IMR-90 (cell line): ENCODE measurements around the gene DOCK1. TPM values are rescaled to one million over a fixed set of nuclear protein-coding genes. Genes with fewer than 3 reads are reported as not detected.

Experiments used
- ATAC-seq: fragments of 200-7000 bp; cut with Tn5 transposase; 2 replicates; pipeline ENCODE4 v1.9.1; 2020; ENCODE audit warnings: low read depth, mild to moderate bottlenecking, moderate library complexity
- BruUV-seq: library from RNA; stranded (reverse); fragments of 400-500 nt; replicated peaks from 2 replicates; lab custom pipeline; 2021; lab: Mats Ljungman, UMichigan
- CTCF ChIA-PET: fragments of 300-600 bp; formaldehyde crosslinking; extraction: SDS; loops from one replicate; lab custom pipeline; 2021; ENCODE audit warnings: antibody characterized with exemption; lab: Yijun Ruan, JAX
- POLR2A ChIA-PET: fragments of 300-600 bp; sonication (Branson Sonifier 250); formaldehyde crosslinking; loops from one replicate; lab custom pipeline; 2022; ENCODE audit warnings: antibody characterized with exemption; ENCODE audit not compliant: unreplicated experiment; lab: Charles Lee
- DNase-seq: peaks from one replicate; pipeline ENCODE4 v3.0.0; 2013
- H2AFZ ChIP-seq: replicated peaks from 2 replicates; pipeline ENCODE3; 2013; ENCODE audit warnings: low read length, mild to moderate bottlenecking; ENCODE audit not compliant: poor library complexity
- H2AK5ac ChIP-seq: 2 replicates; pipeline ENCODE4 v1.6.1; 2013; ENCODE audit warnings: low read depth, low read length, inconsistent platforms
- H2AK9ac ChIP-seq: replicated peaks from 2 replicates; pipeline ENCODE3; 2013; ENCODE audit warnings: mild to moderate bottlenecking, low read depth, low read length, moderate library complexity; ENCODE audit not compliant: poor library complexity
- H2BK120ac ChIP-seq: 2 replicates; pipeline ENCODE4 v1.6.1; 2013; ENCODE audit warnings: low read depth, low read length, inconsistent platforms
- H2BK15ac ChIP-seq: 3 replicates; pipeline ENCODE4 v1.6.1; 2013; ENCODE audit warnings: low read depth, low read length, inconsistent platforms
- H2BK20ac ChIP-seq: 2 replicates; pipeline ENCODE4 v1.6.1; 2013; ENCODE audit warnings: low read depth, mild to moderate bottlenecking, inconsistent platforms, low read length, moderate library complexity
- H2BK5ac ChIP-seq: 2 replicates; pipeline ENCODE4 v1.6.1; 2013; ENCODE audit warnings: mild to moderate bottlenecking, low read depth, low read length, inconsistent platforms; ENCODE audit not compliant: poor library complexity, severe bottlenecking
- H3K14ac ChIP-seq: replicated peaks from 2 replicates; pipeline ENCODE4 v1.6.1; 2013; ENCODE audit warnings: low read depth, low read length, inconsistent platforms
- H3K18ac ChIP-seq: 2 replicates; pipeline ENCODE4 v1.6.1; 2013; ENCODE audit warnings: low read depth, low read length, control low read depth
- H3K23ac ChIP-seq: 2 replicates; pipeline ENCODE4 v1.6.1; 2013; ENCODE audit warnings: low read depth, low read length, inconsistent platforms
- H3K27ac ChIP-seq: 2 replicates; pipeline ENCODE4 v1.5.1; 2013; ENCODE audit warnings: mild to moderate bottlenecking, control low read depth, low read length; ENCODE audit not compliant: insufficient read depth
- H3K27me3 ChIP-seq: 2 replicates; pipeline ENCODE4 v1.6.1; 2013; ENCODE audit warnings: low read length; ENCODE audit not compliant: control insufficient read depth, insufficient read depth
- H3K36me3 ChIP-seq: 2 replicates; pipeline ENCODE4 v1.6.1; 2013; ENCODE audit warnings: low read length, mixed read lengths; ENCODE audit not compliant: control insufficient read depth, insufficient read depth
- H3K4ac ChIP-seq: 2 replicates; pipeline ENCODE4 v1.6.1; 2013; ENCODE audit warnings: low read depth, low read length, inconsistent platforms
- H3K4me1 ChIP-seq: 2 replicates; pipeline ENCODE4 v1.6.1; 2013; ENCODE audit warnings: low read length, mixed read lengths; ENCODE audit not compliant: control insufficient read depth, insufficient read depth
- H3K4me2 ChIP-seq: 2 replicates; pipeline ENCODE4 v1.6.1; 2013; ENCODE audit warnings: low read depth, mild to moderate bottlenecking, control low read depth, low read length, moderate library complexity
- H3K4me3 ChIP-seq: 2 replicates; pipeline ENCODE4 v1.5.1; 2013; ENCODE audit warnings: low read depth, mild to moderate bottlenecking, control low read depth, low read length, moderate library complexity; ENCODE audit not compliant: insufficient read depth
- H3K56ac ChIP-seq: 2 replicates; pipeline ENCODE4 v1.6.1; 2013; ENCODE audit warnings: low read length, inconsistent platforms; ENCODE audit not compliant: insufficient read depth; ENCODE audit errors: extremely low read depth
- H3K79me1 ChIP-seq, 2 experiments: 2 replicates each; pipeline ENCODE4 v1.6.1; 2013; ENCODE audit warnings: low read length in 2 of 2, inconsistent platforms in 1 of 2, low read depth in 1 of 2
- H3K9ac ChIP-seq: 2 replicates; pipeline ENCODE4 v1.6.1; 2013; ENCODE audit warnings: low read depth, low read length, control low read depth
- H3K9me1 ChIP-seq: 2 replicates; pipeline ENCODE4 v1.6.1; 2013; ENCODE audit warnings: low read length, inconsistent platforms; ENCODE audit not compliant: insufficient read depth
- H3K9me3 ChIP-seq: 2 replicates; pipeline ENCODE4 v1.6.1; 2013; ENCODE audit warnings: low read length; ENCODE audit not compliant: control insufficient read depth, insufficient read depth
- H4K20me1 ChIP-seq: 2 replicates; pipeline ENCODE4 v1.6.1; 2013; ENCODE audit warnings: low read length, inconsistent platforms; ENCODE audit not compliant: insufficient read depth
- H4K5ac ChIP-seq: 2 replicates; pipeline ENCODE4 v1.6.1; 2013; ENCODE audit warnings: mild to moderate bottlenecking, low read depth, low read length, control low read depth
- H4K8ac ChIP-seq, 2 experiments: 2 replicates each; pipeline ENCODE4 v1.6.1; 2013; ENCODE audit warnings: low read depth in 2 of 2, low read length in 2 of 2, control low read depth in 1 of 2, inconsistent platforms in 1 of 2
- H4K91ac ChIP-seq: 2 replicates; pipeline ENCODE4 v1.6.1; 2013; ENCODE audit warnings: low read depth, low read length, inconsistent platforms; ENCODE audit not compliant: insufficient read depth
- CEBPB ChIP-seq: IDR thresholded peaks from 2 replicates; pipeline ENCODE4 v1.6.1; 2012; ENCODE audit warnings: low read depth, low read length, improper control_type of control experiment
- CTCF ChIP-seq: conservative IDR thresholded peaks from 2 replicates; pipeline ENCODE4 v1.5.1; 2012; ENCODE audit warnings: mild to moderate bottlenecking, low read depth, low read length, improper control_type of control experiment
- MXI1 ChIP-seq: IDR thresholded peaks from 2 replicates; pipeline ENCODE4 v1.6.1; 2012; ENCODE audit warnings: low read depth, mild to moderate bottlenecking, low read length, moderate library complexity, borderline replicate concordance
- USF2 ChIP-seq: fragments of 150-350 bp; IDR thresholded peaks from 2 replicates; pipeline ENCODE4 v1.6.1; 2017; ENCODE audit warnings: mild to moderate bottlenecking, antibody characterized with exemption, low read length, low read depth
- WGBS, 2 experiments: methylation state at CpG; one replicate each; pipeline versions ENCODE4 v1.1.5 to v1.1.7; 2013; ENCODE audit warnings: missing lambda C conversion rate in 2 of 2; ENCODE audit not compliant: insufficient read length in 1 of 2; ENCODE audit errors: extremely low coverage in 2 of 2; 5-methylcytosine and 5-hydroxymethylcytosine counted together
- dilution Hi-C: fragments of 300-500 bp; cut with HindIII; formaldehyde crosslinking; loops from one replicate; pipeline ENCODE4 v1.14.3; 2018; ENCODE audit warnings: low sequenced_read_pairs; ENCODE audit not compliant: unreplicated experiment
- in situ Hi-C: fragments of 300-500 bp; cut with MboI; formaldehyde crosslinking; loops from 3 replicates; pipeline ENCODE4 v1.14.3; 2019; ENCODE audit warnings: low sequenced_read_pairs, inconsistent platforms, mixed read lengths
- intact Hi-C: fragments of 100-400 bp; cut with micrococcal nuclease; formaldehyde crosslinking; loops from 2 replicates; pipeline ENCODE4 v1.10.0; 2022
- polyA plus RNA-seq, 3 experiments: library from polyadenylated mRNA; depleted of rRNA; stranded (reverse); fragments of >200 nt; gene quantifications; 2 replicates each; pipeline ENCODE4 v1.2.3, GENCODE V29; 2012; ENCODE audit warnings: low replicate concordance in 1 of 3
- total RNA-seq: library from RNA; depleted of rRNA; stranded (reverse); fragments of >200 nt; gene quantifications from 2 replicates; pipeline ENCODE4 v1.2.3, GENCODE V29; 2012

The DOCK1 gene
- total and polyA plus RNA-seq, 2 of the 4 experiments (the other 2 are of a cell fraction): 28.2 to 71.0 TPM

GRCh38 chr10:127375461-127375860 is 470.2 kb downstream of the DOCK1 start:
- H4K5ac ChIP-seq: no peak overlapping the region; the same call in 1 of the 2 replicates
- BruUV-seq: no TSS peak
- peak overlapping the region; percentile 90 for H2AK9ac ChIP-seq
- ATAC-seq (peak; percentile 91), DNase-seq (peak; percentile 57)
- H3K23ac ChIP-seq: peak overlapping the region; percentile 41; the same call in 1 of the 2 replicates
- peaks cover 10% of the 10 kb centered on the region for H3K36me3 ChIP-seq
- POLR2A ChIA-PET: no interaction called here
- H2BK20ac ChIP-seq: no peak overlapping the region
- no peak overlapping the region for H3K14ac ChIP-seq
- H3K79me1 ChIP-seq: peaks cover 0 to 3% of the 10 kb centered on the region in 2 experiments; a peak in 1 of 4 replicates
- H3K4me1 ChIP-seq: peaks cover 8% of the 10 kb centered on the region
- peaks cover 8% of the 10 kb centered on the region for H3K9me1 ChIP-seq
- H4K8ac ChIP-seq: 0 out of 4 replicates have a peak overlapping the region, but pooled peaks of 1 of the 2 experiments have one; percentile 2
- intact Hi-C loops (no loop called here), in situ Hi-C loops (no loop called here), dilution Hi-C loops (no loop called here)
- H3K9me3 ChIP-seq: no peaks in the 10 kb centered on the region
- no peak overlapping the region for H4K91ac ChIP-seq
- no peaks in the 10 kb centered on the region for H3K27me3 ChIP-seq
- H2BK5ac ChIP-seq: no peak overlapping the region
- H2AK5ac ChIP-seq: 0 out of 2 replicates have a peak overlapping the region, but pooled peaks have one; percentile 8
- peak overlapping the region; percentile 76; the same call in 1 of the 2 replicates for H3K27ac ChIP-seq
- H2AFZ ChIP-seq: peak overlapping the region; percentile 16
- no peak overlapping the region for H3K56ac ChIP-seq
- peak overlapping the region; percentile 89 for H3K4me2 ChIP-seq
- peak overlapping the region; percentile 2; the same call in 1 of the 2 replicates for H3K18ac ChIP-seq
- H3K4me3 ChIP-seq: no peak overlapping the region
- H3K9ac ChIP-seq: no peak overlapping the region
- CTCF ChIA-PET: interaction anchor here (1.2 kb wide), 1 partner anchor 20 kb away, joined by 3 read pairs; no protein-coding TSS in a partner anchor
- H4K20me1 ChIP-seq: peaks cover 8% of the 10 kb centered on the region; the same call in 1 of the 2 replicates
- no peak overlapping the region for H2BK120ac ChIP-seq
- no peak overlapping the region for H2BK15ac ChIP-seq
- H3K4ac ChIP-seq: 0 out of 2 replicates have a peak overlapping the region, but pooled peaks have one; percentile 17
- TF ChIP-seq USF2 (no peak), MXI1 (0 out of 2 replicates have a peak, but pooled peaks have one; percentile 23), CEBPB (no peak), CTCF (no peak)
- no CpG with 5 or more reads among the region's 3 CpGs for WGBS, 2 experiments
